Measurements from ENCODE around the gene ACVR1C. TPM values are rescaled to one million over a fixed set of nuclear protein-coding genes. Genes with fewer than 3 reads are reported as not detected.

Gene ACVR1C
- total RNA-seq, 1 donor from 2014 or later: 0.95 TPM

GRCh38 chr2:157497638-157498314, 130.9 kb downstream of the ACVR1C start:
- Mint-ChIP-seq H3K27me3 (ENCODE audit: low read depth, unreplicated experiment) (no peaks in the 10 kb centered on the region), H3K27ac (ENCODE audit: unreplicated experiment) (no peak overlapping the region), H3K36me3 (ENCODE audit: low read depth, unreplicated experiment) (no peaks in the 10 kb centered on the region), H3K4me1 (ENCODE audit: low read depth, unreplicated experiment) (peaks cover 23% of the 10 kb centered on the region), H3K4me3 (ENCODE audit: unreplicated experiment) (no peak overlapping the region), H3K9me3 (ENCODE audit: unreplicated experiment) (no peaks in the 10 kb centered on the region)
- H3K9ac ChIP-seq (ENCODE audit: low read length): no peak overlapping the region
- no peaks in the 10 kb centered on the region for H3K79me2 ChIP-seq (ENCODE audit: insufficient read depth, low read length)
- no peak overlapping the region for H3K27ac ChIP-seq (ENCODE audit: low read depth, low read length)
- no peaks in the 10 kb centered on the region for H3K36me3 ChIP-seq (ENCODE audit: insufficient read depth, low read length)
- no peaks in the 10 kb centered on the region for H3K4me1 ChIP-seq (ENCODE audit: insufficient read depth, low read length)
- no peaks in the 10 kb centered on the region for H3K27me3 ChIP-seq (ENCODE audit: insufficient read depth, low read length)
- TF ChIP-seq EZH2 (IDR thresholded peaks at IDR 0.05; ENCODE audit: insufficient read depth, low read length) (no peak), CTCF (IDR thresholded peaks at IDR 0.05; ENCODE audit: insufficient read depth, low read depth, low read length) (peak; percentile 82)
- no peaks in the 10 kb centered on the region for H4K20me1 ChIP-seq (ENCODE audit: insufficient read depth, low read length)
- no peak overlapping the region for H2AFZ ChIP-seq (ENCODE audit: low read depth, low read length)
- no peak overlapping the region for H3K4me3 ChIP-seq (ENCODE audit: insufficient read depth, low read depth, low read length)
- H3K9me3 ChIP-seq (ENCODE audit: insufficient read depth, low read depth, low read length): no peaks in the 10 kb centered on the region
- FAIRE-seq: no peak
- no peak overlapping the region for H3K4me2 ChIP-seq (ENCODE audit: low read length)
- DNase-seq (ENCODE audit: low read depth): peak; percentile 36

GRCh38 chr2:157492189-157492773, 136.4 kb downstream of the ACVR1C start:
- Histone ChIP-seq H3K4me3 (ENCODE audit: insufficient read depth, low read depth, low read length) (no peak overlapping the region), H3K36me3 (ENCODE audit: insufficient read depth, low read length) (no peaks in the 10 kb centered on the region), H3K9ac (ENCODE audit: low read length) (no peak overlapping the region), H3K4me2 (ENCODE audit: low read length) (no peak overlapping the region), H2AFZ (ENCODE audit: low read depth, low read length) (no peak overlapping the region), H4K20me1 (ENCODE audit: insufficient read depth, low read length) (no peaks in the 10 kb centered on the region), H3K79me2 (ENCODE audit: insufficient read depth, low read length) (no peaks in the 10 kb centered on the region), H3K27me3 (ENCODE audit: insufficient read depth, low read length) (no peaks in the 10 kb centered on the region), H3K27ac (ENCODE audit: low read depth, low read length) (no peak overlapping the region), H3K4me1 (ENCODE audit: insufficient read depth, low read length) (peaks cover 8% of the 10 kb centered on the region), H3K9me3 (ENCODE audit: insufficient read depth, low read depth, low read length) (no peaks in the 10 kb centered on the region)
- Mint-ChIP-seq H3K4me1 (ENCODE audit: low read depth, unreplicated experiment) (peaks cover 3% of the 10 kb centered on the region), H3K27me3 (ENCODE audit: low read depth, unreplicated experiment) (no peaks in the 10 kb centered on the region), H3K36me3 (ENCODE audit: low read depth, unreplicated experiment) (no peaks in the 10 kb centered on the region), H3K4me3 (ENCODE audit: unreplicated experiment) (no peak overlapping the region), H3K27ac (ENCODE audit: unreplicated experiment) (no peak overlapping the region), H3K9me3 (ENCODE audit: unreplicated experiment) (no peaks in the 10 kb centered on the region)
- peak; percentile 58 for FAIRE-seq
- TF ChIP-seq CTCF (IDR thresholded peaks at IDR 0.05; ENCODE audit: insufficient read depth, low read depth, low read length) (peak; percentile 69), EZH2 (IDR thresholded peaks at IDR 0.05; ENCODE audit: insufficient read depth, low read length) (no peak)
- DNase-seq (ENCODE audit: low read depth): peak; percentile 30

- no peak overlapping the region for H3K9ac ChIP-seq (ENCODE audit: low read length)
- no peak overlapping the region for H3K4me3 Mint-ChIP-seq (ENCODE audit: unreplicated experiment)
- H3K79me2 ChIP-seq (ENCODE audit: insufficient read depth, low read length): no peaks in the 10 kb centered on the region
- TF ChIP-seq CTCF (IDR thresholded peaks at IDR 0.05; ENCODE audit: insufficient read depth, low read depth, low read length) (no peak), EZH2 (IDR thresholded peaks at IDR 0.05; ENCODE audit: insufficient read depth, low read length) (no peak)
- DNase-seq (ENCODE audit: low read depth) (no peak), FAIRE-seq (no peak)
- no peaks in the 10 kb centered on the region for H4K20me1 ChIP-seq (ENCODE audit: insufficient read depth, low read length)
- H3K27me3 ChIP-seq (ENCODE audit: insufficient read depth, low read length): no peaks in the 10 kb centered on the region
- no peaks in the 10 kb centered on the region for H3K9me3 ChIP-seq (ENCODE audit: insufficient read depth, low read depth, low read length)
- no peak overlapping the region for H2AFZ ChIP-seq (ENCODE audit: low read depth, low read length)
- no peak overlapping the region for H3K27ac Mint-ChIP-seq (ENCODE audit: unreplicated experiment)
- no peaks in the 10 kb centered on the region for H3K27me3 Mint-ChIP-seq (ENCODE audit: low read depth, unreplicated experiment)
- H3K36me3 ChIP-seq (ENCODE audit: insufficient read depth, low read length): no peaks in the 10 kb centered on the region
- H3K9me3 Mint-ChIP-seq (ENCODE audit: unreplicated experiment): no peaks in the 10 kb centered on the region
- H3K4me1 ChIP-seq (ENCODE audit: insufficient read depth, low read length): peaks cover 11% of the 10 kb centered on the region
- H3K4me3 ChIP-seq (ENCODE audit: insufficient read depth, low read depth, low read length): no peak overlapping the region
- peaks cover 8% of the 10 kb centered on the region for H3K4me1 Mint-ChIP-seq (ENCODE audit: low read depth, unreplicated experiment)
- no peaks in the 10 kb centered on the region for H3K36me3 Mint-ChIP-seq (ENCODE audit: low read depth, unreplicated experiment)
- H3K27ac ChIP-seq (ENCODE audit: low read depth, low read length): no peak overlapping the region
- H3K4me2 ChIP-seq (ENCODE audit: low read length): no peak overlapping the region
Observed at GRCh38 chr2:157489983-157490382, 138.7 kb downstream of the ACVR1C start.
